ENCODE results near the gene HTT-AS. TPM values are rescaled to one million over a fixed set of nuclear protein-coding genes. Genes with fewer than 3 reads are reported as not detected.

HTT-AS gene
- polyA plus RNA-seq, 1 of the 3 experiments (the other 2 are of a cell fraction): not detected

DNA sequence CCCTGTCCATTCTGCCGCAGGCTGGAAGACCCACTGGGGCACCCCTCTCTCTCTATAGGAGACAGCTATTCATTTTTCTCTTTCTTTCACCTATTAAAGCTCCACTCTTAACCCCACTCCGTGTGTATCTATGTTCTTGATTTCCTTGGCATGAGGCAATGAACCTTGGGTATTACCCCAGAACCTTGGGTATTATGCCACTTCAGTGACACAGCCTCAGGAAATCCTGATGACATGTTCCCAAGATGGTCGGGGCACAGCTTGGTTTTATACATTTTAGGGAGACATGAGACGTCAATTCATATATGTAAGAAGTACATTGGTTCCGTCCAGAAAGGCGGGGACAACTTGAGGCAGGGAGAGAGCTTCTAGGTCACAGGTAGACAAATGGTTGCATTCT lies 13.4 kb downstream of the HTT-AS start:
- TF ChIP-seq NFIC (IDR thresholded peaks at IDR 0.05; ENCODE audit: borderline replicate concordance): no peak
- no peak for TF ChIP-seq MXI1 (IDR thresholded peaks at IDR 0.05; ENCODE audit: low read depth, low read length)
- TF ChIP-seq, protein P1, sequence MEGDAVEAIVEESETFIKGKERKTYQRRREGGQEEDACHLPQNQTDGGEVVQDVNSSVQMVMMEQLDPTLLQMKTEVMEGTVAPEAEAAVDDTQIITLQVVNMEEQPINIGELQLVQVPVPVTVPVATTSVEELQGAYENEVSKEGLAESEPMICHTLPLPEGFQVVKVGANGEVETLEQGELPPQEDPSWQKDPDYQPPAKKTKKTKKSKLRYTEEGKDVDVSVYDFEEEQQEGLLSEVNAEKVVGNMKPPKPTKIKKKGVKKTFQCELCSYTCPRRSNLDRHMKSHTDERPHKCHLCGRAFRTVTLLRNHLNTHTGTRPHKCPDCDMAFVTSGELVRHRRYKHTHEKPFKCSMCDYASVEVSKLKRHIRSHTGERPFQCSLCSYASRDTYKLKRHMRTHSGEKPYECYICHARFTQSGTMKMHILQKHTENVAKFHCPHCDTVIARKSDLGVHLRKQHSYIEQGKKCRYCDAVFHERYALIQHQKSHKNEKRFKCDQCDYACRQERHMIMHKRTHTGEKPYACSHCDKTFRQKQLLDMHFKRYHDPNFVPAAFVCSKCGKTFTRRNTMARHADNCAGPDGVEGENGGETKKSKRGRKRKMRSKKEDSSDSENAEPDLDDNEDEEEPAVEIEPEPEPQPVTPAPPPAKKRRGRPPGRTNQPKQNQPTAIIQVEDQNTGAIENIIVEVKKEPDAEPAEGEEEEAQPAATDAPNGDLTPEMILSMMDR (IDR thresholded peaks at IDR 0.05): no peak
- TF ChIP-seq GATA2 (CRISPR knock-in tag; IDR thresholded peaks at IDR 0.05): no peak
- no peaks in the 10 kb centered on the region; the same call in 1 of the 2 replicates for H3K9me3 ChIP-seq
- H3K27me3 ChIP-seq (ENCODE audit: insufficient read depth): no peaks in the 10 kb centered on the region; the same call in 1 of the 2 replicates
- WGBS (ENCODE audit: low lambda C conversion rate): 60% methylated on average over 6 of the region's 6 CpGs
- no peak overlapping the region for H3K9ac ChIP-seq
- no peak overlapping the region for H3K4me2 ChIP-seq
- no peaks in the 10 kb centered on the region for H3K79me2 ChIP-seq (ENCODE audit: insufficient read depth)
- H4K20me1 ChIP-seq (ENCODE audit: insufficient read depth): no peaks in the 10 kb centered on the region
- H3K9me2 ChIP-seq: no peaks in the 10 kb centered on the region
- CTCF ChIA-PET: interaction anchor here (0.8 to 1.5 kb wide), 3 partner anchors 13 to 83 kb away, joined by 3 to 4 read pairs (median 3); no protein-coding TSS in a partner anchor
- no peaks in the 10 kb centered on the region for H3K36me3 ChIP-seq (replicated peaks in 1 of 2; ENCODE audit: control insufficient read depth in 1 of 2, insufficient read depth in 2 of 2, low read length in 1 of 2)
- no peaks in the 10 kb centered on the region for H3K4me1 ChIP-seq (ENCODE audit: control insufficient read depth in 1 of 2, insufficient read depth in 2 of 2, low read depth in 1 of 2, low read length in 1 of 2)
- H3F3A ChIP-seq (replicated peaks; ENCODE audit: insufficient read depth): no peaks in the 10 kb centered on the region
- no peak for DNase-seq
- no peak overlapping the region for H3K27ac ChIP-seq (ENCODE audit: low read depth in 2 of 2, low read length in 1 of 2)
- H3K4me3 ChIP-seq (ENCODE audit: low read depth in 2 of 2, low read length in 1 of 2): no peak overlapping the region
- H2AFZ ChIP-seq (ENCODE audit: low read depth): no peak overlapping the region
- POLR2A ChIA-PET: no interaction called here

DNA sequence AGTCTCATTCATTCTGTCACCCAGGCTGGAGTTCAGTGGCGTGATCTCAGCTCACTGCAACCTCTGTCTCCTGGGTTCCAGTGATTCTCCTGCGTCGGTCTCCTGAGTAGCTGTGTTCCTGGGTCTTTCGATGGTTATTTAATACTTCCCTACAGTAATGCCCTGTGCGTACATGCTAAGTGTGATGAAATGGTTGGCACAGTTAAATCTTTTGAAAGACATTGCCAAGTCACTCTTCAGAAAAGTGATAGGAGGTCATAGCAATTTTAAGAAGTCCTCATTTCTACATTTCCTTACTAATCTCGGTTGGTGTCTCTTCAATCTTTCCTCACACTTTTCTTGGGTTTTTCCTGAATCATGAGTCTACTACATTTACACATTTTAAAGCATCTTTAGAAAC lies 14.4 kb downstream of the HTT-AS start:
- H3K4me2 ChIP-seq: no peak overlapping the region
- ChIA-PET POLR2A (no interaction called here), CTCF (interaction anchor here (0.8 to 1.5 kb wide), 3 partner anchors 12 to 82 kb away, joined by 3 to 4 read pairs (median 3); no protein-coding TSS in a partner anchor)
- H3K4me1 ChIP-seq (ENCODE audit: control insufficient read depth in 1 of 2, insufficient read depth in 2 of 2, low read depth in 1 of 2, low read length in 1 of 2): no peaks in the 10 kb centered on the region
- TF ChIP-seq, protein P2, sequence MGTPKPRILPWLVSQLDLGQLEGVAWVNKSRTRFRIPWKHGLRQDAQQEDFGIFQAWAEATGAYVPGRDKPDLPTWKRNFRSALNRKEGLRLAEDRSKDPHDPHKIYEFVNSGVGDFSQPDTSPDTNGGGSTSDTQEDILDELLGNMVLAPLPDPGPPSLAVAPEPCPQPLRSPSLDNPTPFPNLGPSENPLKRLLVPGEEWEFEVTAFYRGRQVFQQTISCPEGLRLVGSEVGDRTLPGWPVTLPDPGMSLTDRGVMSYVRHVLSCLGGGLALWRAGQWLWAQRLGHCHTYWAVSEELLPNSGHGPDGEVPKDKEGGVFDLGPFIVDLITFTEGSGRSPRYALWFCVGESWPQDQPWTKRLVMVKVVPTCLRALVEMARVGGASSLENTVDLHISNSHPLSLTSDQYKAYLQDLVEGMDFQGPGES (IDR thresholded peaks at IDR 0.05; ENCODE audit: low read depth, low read length): no peak
- TF ChIP-seq FOXM1 (IDR thresholded peaks at IDR 0.05; ENCODE audit: low read depth): no peak
- TF ChIP-seq NFIC (IDR thresholded peaks at IDR 0.05; ENCODE audit: borderline replicate concordance): no peak
- TF ChIP-seq GABPA (IDR thresholded peaks at IDR 0.05; ENCODE audit: low read depth): no peak
- TF ChIP-seq YY1 (IDR thresholded peaks at IDR 0.05; ENCODE audit: low read depth): no peak
- no peak for TF ChIP-seq MAX (IDR thresholded peaks at IDR 0.05; ENCODE audit: low read depth)
- no peak for TF ChIP-seq TAF1 (IDR thresholded peaks at IDR 0.05; ENCODE audit: borderline replicate concordance, low read depth, low read length)
- TF ChIP-seq, protein P3, sequence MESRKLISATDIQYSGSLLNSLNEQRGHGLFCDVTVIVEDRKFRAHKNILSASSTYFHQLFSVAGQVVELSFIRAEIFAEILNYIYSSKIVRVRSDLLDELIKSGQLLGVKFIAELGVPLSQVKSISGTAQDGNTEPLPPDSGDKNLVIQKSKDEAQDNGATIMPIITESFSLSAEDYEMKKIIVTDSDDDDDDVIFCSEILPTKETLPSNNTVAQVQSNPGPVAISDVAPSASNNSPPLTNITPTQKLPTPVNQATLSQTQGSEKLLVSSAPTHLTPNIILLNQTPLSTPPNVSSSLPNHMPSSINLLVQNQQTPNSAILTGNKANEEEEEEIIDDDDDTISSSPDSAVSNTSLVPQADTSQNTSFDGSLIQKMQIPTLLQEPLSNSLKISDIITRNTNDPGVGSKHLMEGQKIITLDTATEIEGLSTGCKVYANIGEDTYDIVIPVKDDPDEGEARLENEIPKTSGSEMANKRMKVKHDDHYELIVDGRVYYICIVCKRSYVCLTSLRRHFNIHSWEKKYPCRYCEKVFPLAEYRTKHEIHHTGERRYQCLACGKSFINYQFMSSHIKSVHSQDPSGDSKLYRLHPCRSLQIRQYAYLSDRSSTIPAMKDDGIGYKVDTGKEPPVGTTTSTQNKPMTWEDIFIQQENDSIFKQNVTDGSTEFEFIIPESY (IDR thresholded peaks at IDR 0.05; ENCODE audit: borderline replicate concordance, low read depth): no peak
- TF ChIP-seq GATA2 (CRISPR knock-in tag; IDR thresholded peaks at IDR 0.05): no peak
- TF ChIP-seq ELF1 (IDR thresholded peaks at IDR 0.05): no peak
- no peak for TF ChIP-seq SIN3A (IDR thresholded peaks at IDR 0.05; ENCODE audit: borderline replicate concordance, low read depth, low read length)
- TF ChIP-seq TEAD4 (IDR thresholded peaks at IDR 0.05; ENCODE audit: borderline replicate concordance, insufficient read depth): no peak
- no peak for TF ChIP-seq RAD21 (IDR thresholded peaks at IDR 0.05; ENCODE audit: low read length)
- TF ChIP-seq RCOR1 (IDR thresholded peaks at IDR 0.05; ENCODE audit: low read length): no peak
- TF ChIP-seq JUND (IDR thresholded peaks at IDR 0.05): no peak
- TF ChIP-seq SMC3 (IDR thresholded peaks at IDR 0.05; ENCODE audit: low read depth, low read length): no peak
- no peaks in the 10 kb centered on the region; the same call in 1 of the 2 replicates for H3K9me3 ChIP-seq
- no peaks in the 10 kb centered on the region for H4K20me1 ChIP-seq (ENCODE audit: insufficient read depth)
- H3F3A ChIP-seq (replicated peaks; ENCODE audit: insufficient read depth): no peaks in the 10 kb centered on the region
- H3K9me2 ChIP-seq: no peaks in the 10 kb centered on the region
- no peak overlapping the region for H3K4me3 ChIP-seq (ENCODE audit: low read depth in 2 of 2, low read length in 1 of 2)
- 61% methylated on average over 6 of the region's 6 CpGs for WGBS (ENCODE audit: low lambda C conversion rate)
- no peak overlapping the region for H2AFZ ChIP-seq (ENCODE audit: low read depth)
- no peak for DNase-seq
- no peak overlapping the region for H3K27ac ChIP-seq (ENCODE audit: low read depth in 2 of 2, low read length in 1 of 2)
- H3K36me3 ChIP-seq (replicated peaks in 1 of 2; ENCODE audit: control insufficient read depth in 1 of 2, insufficient read depth in 2 of 2, low read length in 1 of 2): no peaks in the 10 kb centered on the region
- no peaks in the 10 kb centered on the region for H3K79me2 ChIP-seq (ENCODE audit: insufficient read depth)
- no peak overlapping the region for H3K9ac ChIP-seq
- no peaks in the 10 kb centered on the region; the same call in 1 of the 2 replicates for H3K27me3 ChIP-seq (ENCODE audit: insufficient read depth)
